ENCODE results near the gene FNIP1. TPM values are rescaled to one million over a fixed set of nuclear protein-coding genes. Genes with fewer than 3 reads are reported as not detected.
"Not testable (repeated sequence)": the region's sequence is repeated elsewhere in the genome, so short reads cannot be mapped to it uniquely, and the experiment has no call there.

The FNIP1 gene
- total RNA-seq, 1 donor from 2014 or later: 35.2 TPM

- DNase-seq (ENCODE audit: low read depth): no peak
Observed at GRCh38 chr5:131735393-131735792, 61.4 kb downstream of the FNIP1 start.

GRCh38 chr5:131734939-131735338 is 61.9 kb downstream of the FNIP1 start:
- H3K36me3 ChIP-seq (ENCODE audit: control insufficient read depth, insufficient read depth, low read length); DNase-seq (ENCODE audit: low read depth); H3K4me3 ChIP-seq (ENCODE audit: low read depth, low read length); H3K27me3 ChIP-seq (ENCODE audit: control insufficient read depth, insufficient read depth, low read length): not testable (repeated sequence)

More at GRCh38 chr5:131735393-131735792, 61.4 kb downstream of the FNIP1 start:
- Histone ChIP-seq H3K27me3 (ENCODE audit: control insufficient read depth, insufficient read depth, low read length) (no peaks in the 10 kb centered on the region), H3K36me3 (ENCODE audit: control insufficient read depth, insufficient read depth, low read length) (no peaks in the 10 kb centered on the region), H3K4me3 (ENCODE audit: low read depth, low read length) (no peak overlapping the region)
- TF ChIP-seq CTCF (IDR thresholded peaks at IDR 0.05; ENCODE audit: insufficient read depth, low read length, poor library complexity, severe bottlenecking): no peak

DNA sequence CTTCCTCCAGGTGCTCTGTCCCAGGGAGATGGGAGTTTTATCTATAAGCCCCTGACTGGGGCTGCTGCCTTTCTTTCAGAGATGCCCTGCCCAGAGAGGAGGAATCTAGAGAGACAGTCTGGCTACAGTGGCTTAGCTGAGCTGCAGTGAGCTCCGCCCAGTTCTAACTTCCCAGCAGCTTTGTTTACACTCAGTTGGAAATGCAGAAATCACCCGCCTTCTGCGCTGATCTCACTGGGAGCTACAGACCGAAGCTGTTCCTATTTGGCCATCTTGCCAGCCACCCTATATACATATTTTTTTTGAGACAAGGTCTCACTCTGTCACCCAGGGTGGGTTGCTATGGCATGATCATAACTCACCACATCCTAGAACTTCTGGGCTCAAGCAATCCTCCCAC is 67.5 kb downstream of the FNIP1 start:
- H3K27me3 ChIP-seq (ENCODE audit: control insufficient read depth, insufficient read depth, low read length): not testable (repeated sequence)

GRCh38 chr5:131724089-131724488 is 72.7 kb downstream of the FNIP1 start:
- not testable (repeated sequence) for H3K36me3 ChIP-seq (ENCODE audit: control insufficient read depth, insufficient read depth, low read length); DNase-seq (ENCODE audit: low read depth); H3K4me3 ChIP-seq (ENCODE audit: low read depth, low read length); H3K27me3 ChIP-seq (ENCODE audit: control insufficient read depth, insufficient read depth, low read length)

More for the DNA sequence above, 67.5 kb downstream of the FNIP1 start:
- H3K36me3 ChIP-seq (ENCODE audit: control insufficient read depth, insufficient read depth, low read length); DNase-seq (ENCODE audit: low read depth); H3K4me3 ChIP-seq (ENCODE audit: low read depth, low read length): not testable (repeated sequence)

GRCh38 chr5:131720714-131721113 is 76.1 kb downstream of the FNIP1 start:
- H3K27me3 ChIP-seq (ENCODE audit: control insufficient read depth, insufficient read depth, low read length): no peaks in the 10 kb centered on the region
- no peak for DNase-seq (ENCODE audit: low read depth)
- no peak for TF ChIP-seq CTCF (IDR thresholded peaks at IDR 0.05; ENCODE audit: insufficient read depth, low read length, poor library complexity, severe bottlenecking)
- peaks cover 2% of the 10 kb centered on the region for H3K36me3 ChIP-seq (ENCODE audit: control insufficient read depth, insufficient read depth, low read length)
- no peak overlapping the region for H3K4me3 ChIP-seq (ENCODE audit: low read depth, low read length)

DNA sequence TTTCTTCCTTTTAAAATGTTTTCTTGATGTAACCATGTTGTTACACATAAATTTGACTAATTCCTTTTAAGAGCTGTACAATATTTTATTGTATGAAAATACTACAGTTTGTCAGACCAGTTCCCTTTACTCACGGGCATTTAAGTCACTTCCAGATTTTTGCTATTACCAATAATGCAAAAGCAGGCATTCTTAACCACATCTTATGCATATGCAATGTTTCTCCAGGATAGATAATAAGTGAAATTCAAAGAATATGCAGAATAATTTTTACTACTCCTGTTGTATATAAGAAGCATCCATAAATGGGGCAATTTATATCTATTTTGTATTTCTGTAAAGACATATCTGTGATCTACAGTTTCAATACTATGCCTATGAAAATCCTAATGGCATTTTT is 77.3 kb downstream of the FNIP1 start:
- peaks cover 2% of the 10 kb centered on the region for H3K36me3 ChIP-seq (ENCODE audit: control insufficient read depth, insufficient read depth, low read length)
- no peak for DNase-seq (ENCODE audit: low read depth)
- no peaks in the 10 kb centered on the region for H3K27me3 ChIP-seq (ENCODE audit: control insufficient read depth, insufficient read depth, low read length)
- no peak overlapping the region for H3K4me3 ChIP-seq (ENCODE audit: low read depth, low read length)
- no peak for TF ChIP-seq CTCF (IDR thresholded peaks at IDR 0.05; ENCODE audit: insufficient read depth, low read length, poor library complexity, severe bottlenecking)

GRCh38 chr5:131718487-131719014 is 78.3 kb downstream of the FNIP1 start:
- no peak for DNase-seq (ENCODE audit: low read depth)
- Histone ChIP-seq H3K27me3 (ENCODE audit: control insufficient read depth, insufficient read depth, low read length) (no peaks in the 10 kb centered on the region), H3K36me3 (ENCODE audit: control insufficient read depth, insufficient read depth, low read length) (peaks cover 2% of the 10 kb centered on the region), H3K4me3 (ENCODE audit: low read depth, low read length) (no peak overlapping the region)
- TF ChIP-seq CTCF (IDR thresholded peaks at IDR 0.05; ENCODE audit: insufficient read depth, low read length, poor library complexity, severe bottlenecking): no peak

DNA sequence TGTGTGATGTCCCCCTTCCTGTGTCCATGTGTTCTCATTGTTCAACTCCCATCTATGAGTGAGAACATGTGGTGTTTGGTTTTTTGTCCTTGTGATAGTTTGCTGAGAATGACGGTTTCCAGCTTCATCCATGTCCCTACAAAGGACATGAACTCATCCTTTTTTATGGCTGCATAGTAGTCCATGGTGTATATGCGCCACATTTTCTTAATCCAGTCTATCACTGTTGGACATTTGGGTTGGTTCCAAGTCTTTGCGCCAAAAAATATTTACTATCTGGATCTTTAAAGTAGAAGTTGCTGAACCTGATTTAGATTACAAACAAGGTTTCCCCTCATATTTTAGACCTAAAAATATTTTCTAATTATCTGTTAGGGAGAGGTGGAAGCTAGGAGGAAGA is 79.7 kb downstream of the FNIP1 start:
- H3K36me3 ChIP-seq (ENCODE audit: control insufficient read depth, insufficient read depth, low read length); H3K27me3 ChIP-seq (ENCODE audit: control insufficient read depth, insufficient read depth, low read length); DNase-seq (ENCODE audit: low read depth); H3K4me3 ChIP-seq (ENCODE audit: low read depth, low read length): not testable (repeated sequence)

Data from kidney epithelial cell (primary cell).